Effector CD8-positive, alpha-beta T cell (primary cell): ENCODE results near the gene FRMD4B.

Experiments
- DNase-seq: peaks from one replicate; lab custom pipeline; 2025; lab: John Stamatoyannopoulos, UW

FRMD4B gene

DNA sequence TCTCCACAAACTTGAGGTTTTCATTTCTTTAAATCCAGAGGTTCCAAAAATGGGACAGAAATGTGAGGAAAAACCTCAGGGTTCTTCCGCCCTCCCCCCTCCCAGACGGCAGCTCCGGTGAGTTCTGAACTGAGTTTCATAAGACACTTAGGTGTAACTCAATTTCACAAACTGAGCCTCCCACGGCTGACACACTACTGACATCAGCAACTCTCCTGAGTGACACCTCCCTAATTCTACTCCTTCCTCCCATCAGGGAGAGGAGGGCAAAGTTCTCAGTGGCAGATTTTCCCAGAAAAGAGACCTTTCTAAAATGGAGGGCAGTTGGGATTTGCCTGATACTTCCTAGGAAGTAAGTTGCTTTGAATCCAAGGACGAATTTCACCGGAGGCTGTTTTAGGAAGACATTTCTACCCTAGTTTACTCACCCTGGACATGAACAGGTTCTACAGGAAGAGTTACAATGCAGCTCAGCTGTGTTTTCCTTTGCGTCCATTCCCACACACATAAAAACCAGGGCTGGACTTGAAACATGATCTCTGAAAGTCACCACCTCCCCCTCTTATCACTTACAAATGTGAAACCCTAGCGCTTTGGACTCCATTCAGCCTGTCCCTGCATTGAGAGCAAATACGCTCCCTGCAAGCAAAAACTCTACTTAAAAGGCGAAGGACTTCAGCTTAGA, 185.4 kb downstream of the FRMD4B start:
- no peak for DNase-seq

DNA sequence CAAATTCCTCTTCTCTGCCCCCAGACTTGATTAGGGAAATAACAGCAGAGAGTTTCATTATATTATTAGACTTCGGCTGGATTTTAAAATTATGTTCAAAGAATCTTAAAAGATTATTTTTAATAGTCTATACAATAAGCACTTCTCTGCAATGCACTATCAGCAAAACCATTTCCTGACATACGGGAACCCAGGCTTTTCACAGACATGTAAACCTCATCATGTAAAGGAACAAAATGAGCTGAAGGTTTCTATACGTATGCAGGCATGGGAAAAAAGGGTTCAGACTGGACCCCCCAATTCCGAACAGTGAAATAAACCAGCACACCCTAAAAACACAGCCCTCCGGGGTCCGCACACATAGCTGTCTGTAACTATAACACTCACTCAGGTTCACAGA, 185.9 kb downstream of the FRMD4B start:
- DNase-seq = no peak

DNA sequence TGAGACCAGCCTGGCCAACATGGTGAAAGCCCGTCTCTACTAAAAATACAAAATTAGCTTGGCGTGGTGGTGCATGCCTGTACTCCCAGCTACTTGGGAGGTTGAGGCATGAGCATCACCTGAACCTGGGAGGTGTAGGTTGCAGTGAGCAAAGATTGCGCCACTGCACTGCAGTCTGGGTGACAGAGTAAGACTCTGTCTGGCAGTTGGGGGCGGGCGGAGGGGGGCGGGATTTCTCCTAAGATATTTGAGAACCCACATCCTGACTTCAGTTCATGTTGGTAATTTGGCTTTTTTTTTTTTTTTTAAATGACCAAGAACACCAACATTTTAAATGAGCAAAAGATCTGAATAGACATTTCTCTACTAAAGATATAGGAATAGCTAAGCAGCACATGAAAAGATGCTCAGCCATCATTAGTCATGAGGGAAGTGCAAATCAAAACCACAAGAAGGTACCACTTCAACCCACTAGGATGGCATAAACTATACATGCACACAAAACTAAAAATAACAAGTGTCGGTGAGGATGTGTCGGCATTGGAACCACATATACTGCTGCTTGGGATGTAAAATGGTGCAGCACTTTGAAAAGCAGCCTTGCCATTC, 187.9 kb downstream of the FRMD4B start:
- DNase-seq = no peak

DNA sequence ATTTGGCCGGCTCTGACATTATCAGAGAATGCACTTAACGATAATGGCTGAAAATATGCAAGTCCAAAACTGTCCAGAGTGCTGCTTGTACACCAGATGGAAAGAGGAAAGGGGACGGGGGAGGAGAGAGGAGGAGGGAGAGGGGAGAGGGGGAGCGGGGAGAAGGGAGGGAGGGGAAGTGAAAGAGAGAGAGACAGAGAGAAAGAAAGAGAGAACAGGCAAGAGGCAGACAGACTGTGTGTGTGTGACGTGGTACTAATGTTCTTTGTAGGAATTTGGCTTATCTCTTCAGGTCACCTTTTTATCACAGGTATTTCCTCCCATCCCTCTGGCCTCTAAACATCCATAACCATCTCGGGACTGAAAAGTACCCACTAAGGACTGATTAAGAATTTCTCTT, 188.4 kb downstream of the FRMD4B start:
- no peak for DNase-seq

DNA sequence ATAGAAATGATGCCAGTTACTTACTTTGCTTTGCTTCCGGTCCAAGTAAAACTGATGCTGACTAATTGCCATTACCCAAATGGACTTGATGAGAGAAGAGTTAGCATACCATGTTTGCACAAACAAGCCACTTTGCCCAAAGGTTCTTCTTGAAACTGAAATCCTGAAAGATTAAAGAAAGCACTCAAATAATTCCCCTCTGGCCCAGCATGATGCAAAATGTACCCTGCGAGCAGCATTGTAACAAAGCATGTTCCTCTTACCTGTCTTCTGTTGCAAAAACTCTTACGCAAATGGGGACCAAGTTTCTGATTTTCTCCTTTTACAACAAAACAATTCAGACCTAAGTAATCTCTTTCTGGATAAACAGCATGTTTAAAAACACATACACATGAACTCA, 189.0 kb downstream of the FRMD4B start:
- DNase-seq = no peak

DNA sequence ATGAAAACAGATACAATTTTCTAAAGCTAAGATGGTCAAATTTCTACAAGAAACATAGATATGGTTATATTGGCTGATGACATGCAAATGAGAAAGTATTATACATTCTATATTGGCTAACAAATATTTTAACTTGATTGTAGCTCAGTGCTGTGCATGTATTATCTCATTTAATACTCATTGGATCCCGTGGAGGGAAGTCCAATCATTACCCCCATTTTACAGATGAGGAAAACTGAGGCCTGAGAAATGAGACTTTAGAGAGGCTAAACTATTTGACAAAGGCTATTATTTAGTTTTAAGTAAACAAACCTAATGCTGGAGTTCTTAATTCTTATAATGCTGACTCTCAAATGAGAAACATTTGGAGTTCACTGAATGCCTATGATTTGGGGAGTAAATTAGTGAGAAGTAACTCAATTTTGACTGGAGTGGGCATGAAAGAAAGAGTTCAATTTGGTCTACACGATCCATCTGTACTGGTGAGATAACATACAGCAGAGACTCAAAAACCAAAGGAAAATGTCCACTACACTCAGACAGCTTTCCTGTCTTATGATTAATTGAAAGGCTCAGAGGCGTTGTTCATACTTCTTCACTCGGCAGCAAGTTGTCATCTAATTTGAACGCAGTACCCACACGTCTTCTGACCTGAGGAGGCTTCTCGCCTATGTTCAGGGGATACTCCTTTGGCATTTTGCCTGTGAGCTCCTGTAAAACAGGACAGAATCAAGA, 191.3 kb downstream of the FRMD4B start:
- DNase-seq = no peak

DNA sequence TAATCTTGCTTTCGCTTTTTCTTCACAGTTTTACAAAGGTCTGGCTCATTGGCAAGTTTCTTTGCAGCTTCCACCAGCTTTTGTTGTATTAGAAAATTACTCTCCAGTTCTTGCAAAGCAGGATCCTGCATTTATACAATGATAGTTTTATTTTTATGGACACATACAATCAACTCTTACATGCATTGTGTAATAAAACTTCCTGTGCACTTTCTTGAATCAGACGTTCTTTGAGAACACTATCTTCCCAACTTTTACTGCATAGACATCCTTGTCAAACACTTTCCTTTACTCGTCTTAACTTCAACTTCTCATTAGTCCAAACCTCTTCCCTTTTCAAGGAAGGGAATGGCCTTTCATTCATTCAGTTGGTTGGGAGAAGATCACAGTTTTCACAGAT, 192.1 kb downstream of the FRMD4B start:
- DNase-seq = no peak

DNA sequence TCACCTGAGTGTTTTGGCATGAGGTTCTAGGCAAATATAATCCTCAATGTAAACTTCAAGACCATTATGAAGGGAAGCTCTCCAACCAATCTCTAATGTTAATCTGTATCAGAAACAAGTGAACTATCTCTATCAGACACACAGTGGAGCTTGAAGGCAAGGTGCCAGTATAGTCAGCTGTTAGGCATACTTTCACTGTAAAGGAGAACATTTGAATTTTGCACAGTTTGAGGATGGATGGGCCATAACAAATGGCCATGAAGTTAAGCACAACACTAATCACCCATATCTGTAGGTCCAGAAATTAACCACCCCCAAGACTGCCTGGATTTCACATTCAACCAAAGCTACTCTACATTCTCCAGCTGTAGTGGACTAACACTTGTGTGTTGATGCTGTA, 194.4 kb downstream of the FRMD4B start:
- DNase-seq = no peak

DNA sequence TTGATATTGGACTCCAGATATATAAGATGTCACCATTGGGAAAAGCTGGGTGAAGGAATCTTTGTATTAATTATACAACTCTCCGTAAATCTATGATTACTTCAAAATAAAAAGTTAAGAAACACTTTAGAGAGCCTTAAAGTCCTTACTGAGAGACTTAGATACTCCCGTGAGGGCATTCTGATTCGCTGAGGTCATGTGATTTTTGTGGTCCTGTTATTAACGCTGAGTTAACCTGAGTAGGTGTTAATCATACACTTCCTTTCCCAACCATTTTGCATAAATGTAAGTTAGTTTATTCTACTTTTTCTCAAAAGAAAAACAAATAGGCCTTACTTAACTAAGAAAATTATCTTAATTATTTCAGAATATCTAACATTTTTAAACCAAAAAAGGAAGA, 196.4 kb downstream of the FRMD4B start:
- DNase-seq = no peak

DNA sequence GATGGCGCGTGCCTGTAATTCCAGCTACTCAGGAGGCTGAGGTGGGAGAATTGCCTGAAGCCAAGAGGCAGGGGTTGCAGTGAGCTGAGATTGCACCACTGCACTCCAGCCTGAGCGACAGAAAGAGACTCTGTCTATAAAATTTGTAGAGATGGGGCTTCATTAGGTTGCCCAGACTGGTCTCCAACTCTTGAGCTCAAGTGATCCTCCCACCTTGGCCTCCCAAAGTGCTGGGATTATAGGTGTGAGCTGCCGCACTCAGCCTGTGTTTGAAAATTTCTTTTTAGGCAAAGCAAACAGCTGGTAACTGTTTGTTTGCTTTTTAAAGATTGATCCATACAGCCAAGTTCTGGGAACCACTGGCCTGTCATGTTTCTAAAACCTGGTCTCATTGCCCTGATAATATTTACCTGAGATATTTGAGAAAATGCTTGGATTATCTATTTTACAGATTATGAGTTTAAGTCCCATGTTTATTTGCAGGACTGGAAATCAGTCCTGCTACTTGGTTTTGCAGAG, 199.3 kb downstream of the FRMD4B start:
- DNase-seq = no peak

DNA sequence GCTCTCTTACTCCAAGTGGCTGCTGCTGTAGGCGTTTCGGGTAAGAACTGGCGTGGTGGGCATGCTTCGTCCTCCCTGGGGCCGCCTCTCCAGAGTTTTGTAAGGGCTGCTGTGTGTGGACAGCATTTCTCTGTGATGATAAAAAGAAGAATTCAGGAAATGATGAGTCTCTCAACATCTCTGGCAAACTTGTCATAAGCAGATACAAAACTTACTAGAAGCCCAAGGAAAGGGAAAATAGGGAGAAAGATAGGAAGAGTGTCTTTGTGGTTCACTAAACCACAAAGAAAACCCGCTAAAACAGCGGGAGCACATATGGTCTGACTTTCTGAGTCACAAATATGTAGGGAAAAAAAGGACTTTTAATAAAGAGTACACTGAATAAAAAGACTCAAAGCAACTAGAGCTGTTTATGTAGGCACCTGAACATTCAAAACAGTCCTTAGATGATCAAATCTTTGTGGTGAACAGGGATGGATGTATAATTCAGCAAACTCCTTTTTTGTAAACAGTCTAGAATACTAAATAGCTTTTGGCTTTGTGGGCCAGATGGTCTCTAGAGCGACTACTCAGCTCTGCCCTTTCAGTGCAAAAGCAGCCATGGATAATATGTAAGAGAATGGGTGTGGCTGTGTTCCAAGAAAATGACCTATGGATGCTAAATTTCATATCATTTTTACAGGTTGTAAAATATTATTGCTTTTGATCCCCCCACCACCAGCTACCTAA, 203.1 kb downstream of the FRMD4B start:
- no peak for DNase-seq

DNA sequence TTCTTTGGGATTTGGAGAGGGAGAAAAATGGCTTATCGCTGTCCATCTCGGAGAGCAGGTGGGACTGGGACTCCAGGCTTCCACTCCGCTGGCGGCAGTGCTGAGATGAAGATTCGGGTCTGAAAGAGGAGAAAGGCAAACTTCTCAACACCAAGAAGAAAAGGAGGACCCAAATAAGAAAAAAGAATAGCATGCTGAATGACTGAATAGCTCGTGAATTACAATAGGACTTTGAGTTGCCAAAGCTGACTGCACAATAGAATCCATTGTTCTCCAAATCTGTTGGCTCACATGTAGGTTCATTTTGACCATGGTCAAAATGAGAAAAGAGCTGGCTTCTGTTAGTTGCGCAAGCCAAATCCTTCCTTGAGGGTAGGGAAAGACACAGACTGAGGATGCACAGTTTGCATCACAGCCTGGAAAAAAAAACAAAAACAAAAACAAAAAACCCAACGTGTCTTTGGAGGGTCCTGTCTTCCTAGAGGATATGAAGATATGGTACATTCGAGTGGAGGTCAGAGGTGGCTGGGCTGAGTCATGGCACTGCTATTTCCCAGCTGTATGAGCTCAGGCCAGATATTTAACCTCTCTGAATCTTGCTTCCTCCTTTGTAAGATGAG, 204.2 kb downstream of the FRMD4B start:
- DNase-seq = no peak

DNA sequence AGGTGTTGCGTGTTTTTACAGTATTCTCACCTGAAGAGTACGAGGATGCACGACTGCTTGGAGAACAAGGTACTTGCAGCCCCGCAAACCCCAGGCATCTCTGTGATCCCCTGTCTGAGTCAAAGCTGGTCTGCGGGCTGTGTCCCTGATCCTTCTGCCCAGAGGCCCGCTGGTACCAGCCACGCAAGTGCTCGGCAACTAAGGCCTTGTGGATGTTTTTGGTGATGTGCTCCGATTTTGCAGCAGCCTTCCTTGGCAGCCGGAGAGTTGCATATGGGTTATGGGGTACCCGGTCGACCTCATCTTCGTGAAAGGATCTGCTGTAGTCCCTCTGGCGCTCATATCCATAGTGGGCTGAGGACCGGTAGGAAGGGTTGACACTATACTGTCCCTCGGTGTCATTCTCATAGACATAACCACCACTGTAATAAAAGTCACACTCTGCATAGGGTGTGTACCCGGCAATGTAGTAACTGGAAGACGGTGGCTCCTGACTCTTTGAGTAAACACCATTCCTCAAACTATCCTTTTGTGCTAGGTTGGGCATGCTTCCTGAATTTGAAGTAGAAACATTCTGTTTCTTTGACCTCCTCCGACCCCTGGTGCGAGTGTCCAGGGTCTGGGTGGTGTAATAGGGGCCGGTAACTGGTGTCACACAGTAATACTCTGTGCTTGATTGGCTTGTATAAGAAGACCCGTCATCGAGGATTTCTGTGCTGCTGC, 204.9 kb downstream of the FRMD4B start:
- DNase-seq = no peak

DNA sequence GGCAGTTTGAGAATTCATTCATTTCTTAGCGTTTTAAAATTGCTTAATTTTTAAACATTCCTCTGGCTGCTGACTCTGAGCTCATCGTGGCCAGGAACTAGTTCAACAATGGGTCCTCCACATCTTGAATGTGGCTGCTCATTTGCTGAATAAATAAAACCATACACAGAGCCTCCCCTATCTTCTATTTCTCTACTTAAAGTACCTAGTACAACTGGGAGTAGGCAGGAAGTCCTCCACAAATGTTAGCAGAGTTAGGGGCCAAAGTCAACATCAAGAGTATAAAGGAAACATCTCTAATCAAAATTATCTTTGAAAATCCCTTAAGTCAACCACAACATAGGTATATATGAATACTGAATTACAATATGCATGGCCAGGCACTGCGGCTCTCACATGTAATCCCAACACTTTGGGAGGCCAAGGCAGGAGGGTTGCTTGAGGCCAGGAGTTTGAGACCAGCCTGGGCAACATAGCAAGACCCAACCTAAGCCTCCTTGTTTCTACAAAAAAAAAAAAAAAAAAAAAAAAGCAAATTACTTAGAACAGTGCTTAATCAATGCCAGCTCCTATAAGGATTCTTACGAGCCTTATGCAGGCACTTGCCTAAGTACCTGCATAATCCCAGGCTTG, 206.0 kb downstream of the FRMD4B start:
- DNase-seq = no peak

DNA sequence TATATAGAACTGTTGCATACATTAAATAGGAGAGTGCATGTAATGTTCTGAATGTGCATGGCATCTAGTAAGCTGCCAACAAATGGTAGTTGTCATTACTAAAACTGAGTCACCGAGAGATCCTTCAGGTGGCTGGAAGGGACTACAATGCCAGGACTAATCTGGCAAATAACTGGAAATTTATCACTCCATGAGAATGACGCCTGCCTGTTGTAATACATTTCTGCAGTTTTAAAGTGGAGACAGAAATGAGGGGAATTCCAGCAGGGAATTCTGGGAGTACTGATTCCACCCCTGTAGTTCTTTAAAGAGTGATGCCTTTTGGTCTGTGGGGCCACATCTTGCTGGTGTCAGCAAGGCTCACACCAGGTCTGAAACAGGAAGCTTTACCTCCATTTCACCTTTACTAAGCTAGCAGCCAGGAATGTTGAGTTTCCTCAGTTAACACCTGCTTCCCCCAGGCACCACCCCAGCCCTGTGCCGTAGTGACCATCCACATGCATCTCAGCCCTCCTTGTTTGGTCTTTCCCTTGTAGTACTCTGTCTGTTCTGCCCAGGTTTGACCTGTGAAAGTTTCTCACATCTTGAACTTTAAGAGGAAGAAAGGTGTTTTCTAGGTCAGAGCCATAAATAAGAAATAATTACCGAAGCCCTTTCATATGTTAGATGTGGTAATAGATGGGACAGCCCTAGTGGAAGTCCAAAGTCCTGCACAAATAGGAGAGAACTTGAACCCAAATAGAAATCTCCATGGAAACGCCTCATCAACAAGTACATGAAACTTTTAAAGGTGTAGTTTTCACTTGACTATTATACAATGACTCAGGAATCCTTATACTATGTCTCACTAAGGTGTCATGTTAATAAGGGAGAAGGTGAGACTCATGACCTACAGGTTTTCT, 206.8 kb downstream of the FRMD4B start:
- DNase-seq = no peak

DNA sequence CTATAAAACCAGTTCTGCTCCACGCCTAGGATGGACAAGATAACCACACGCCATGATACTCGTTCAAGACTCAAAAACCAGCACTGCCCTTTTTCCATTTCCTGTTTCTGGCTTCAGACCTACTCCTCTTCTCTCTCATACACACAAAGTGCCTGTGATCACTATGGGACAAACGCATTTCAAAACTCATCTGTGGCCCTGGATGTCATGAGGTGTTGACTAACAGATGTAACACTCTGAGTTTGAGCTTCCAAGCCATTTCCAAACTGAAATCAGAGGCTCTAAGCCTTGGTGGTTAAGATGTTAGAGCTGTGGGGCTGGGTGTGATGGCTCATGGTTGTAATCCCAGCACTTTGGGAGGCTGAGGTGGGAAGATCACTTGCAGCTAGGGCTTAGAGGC, 207.8 kb downstream of the FRMD4B start:
- DNase-seq = no peak

DNA sequence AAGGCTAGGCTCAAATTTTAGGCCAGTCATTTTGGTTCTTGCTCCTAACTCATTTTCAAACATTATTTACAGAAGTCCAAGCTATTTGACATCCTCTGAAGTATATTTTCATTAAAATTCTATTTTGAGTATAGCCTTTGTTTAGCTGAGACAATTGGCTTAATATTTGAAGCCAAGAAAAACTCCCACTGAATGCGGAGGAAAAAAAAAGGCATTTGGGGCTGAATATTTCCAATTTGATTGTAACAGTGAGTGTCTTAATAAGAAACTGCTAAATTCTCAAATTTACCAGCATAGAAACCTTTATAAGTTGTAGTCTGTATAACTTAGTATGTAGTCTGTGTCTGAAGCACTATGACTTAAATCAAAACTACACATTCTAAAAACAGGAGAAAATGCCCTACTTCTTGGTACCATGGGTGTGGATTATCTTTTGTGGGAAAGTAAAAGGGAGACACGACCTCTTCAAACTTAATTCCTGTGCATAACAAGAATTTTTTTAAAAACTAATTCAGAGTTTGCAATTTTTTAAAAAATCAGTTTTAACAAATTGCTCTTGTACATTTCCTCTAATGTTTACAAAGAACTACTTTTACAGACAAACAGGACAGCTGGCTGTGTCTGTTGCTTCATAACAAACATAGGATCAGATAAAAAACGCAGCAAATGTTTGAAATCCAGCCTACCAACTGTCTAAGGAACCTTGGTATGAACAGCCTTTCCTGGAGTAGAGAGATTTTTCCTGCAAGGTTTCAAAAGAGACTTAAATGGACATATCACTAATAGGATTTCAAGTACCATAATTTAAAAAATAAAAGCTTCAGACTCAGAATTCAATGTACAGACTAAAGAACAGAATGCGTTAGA, 210.8 kb downstream of the FRMD4B start:
- DNase-seq = no peak

DNA sequence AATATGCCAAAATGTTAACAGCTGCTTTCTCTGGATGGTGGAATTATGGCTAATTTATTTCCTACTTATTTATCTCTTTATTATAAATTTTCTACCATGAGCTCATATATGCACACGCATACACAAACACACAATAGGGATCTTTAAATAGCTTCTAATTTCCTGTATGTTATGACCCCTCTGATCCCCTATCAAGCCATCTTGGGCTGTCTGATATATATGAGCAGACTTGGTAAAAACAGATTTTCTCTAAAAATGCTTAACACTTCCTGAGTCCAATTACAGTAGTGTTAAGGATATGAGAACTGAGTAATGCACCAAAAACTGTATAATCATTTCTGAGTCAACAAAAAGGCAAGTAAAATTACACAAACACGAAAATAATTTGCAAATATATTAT, 211.4 kb downstream of the FRMD4B start:
- no peak for DNase-seq

DNA sequence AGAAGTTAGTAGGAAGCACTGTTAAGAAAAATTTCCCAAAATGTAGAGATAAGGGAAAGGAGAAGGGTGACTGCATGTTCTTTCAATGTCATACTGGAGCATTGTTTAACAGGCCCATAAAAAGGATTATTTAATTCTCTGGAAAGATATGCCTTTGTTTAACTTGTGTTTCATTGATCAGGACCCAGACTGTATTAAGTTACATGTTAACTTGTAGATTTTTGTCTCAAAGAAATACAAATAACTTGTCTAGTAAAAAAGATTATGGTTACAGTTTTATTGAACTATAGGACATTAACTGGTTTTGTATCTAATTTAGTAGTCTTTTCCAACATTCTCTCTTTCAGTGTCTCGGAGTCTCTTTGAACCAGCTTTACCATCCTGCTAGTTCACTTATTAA, 213.8 kb downstream of the FRMD4B start:
- DNase-seq = no peak
